Mesenchymal stem cell (in vitro differentiated cells and primary cell): ENCODE results near the gene PCSK2.

Experiments used
- DNase-seq: peaks from one replicate; pipeline ENCODE4 v3.0.0-alpha.2; 2013
- H2AFZ ChIP-seq: one replicate; pipeline ENCODE4 v1.6.1; 2013; ENCODE audit warnings: low read depth, mild to moderate bottlenecking, control low read depth, inconsistent platforms, low read length, moderate library complexity
- H2AK5ac ChIP-seq: 2 replicates; pipeline ENCODE4 v1.6.1; 2013; ENCODE audit warnings: low read length, moderate library complexity, mild to moderate bottlenecking, inconsistent platforms; ENCODE audit not compliant: severe bottlenecking
- H2BK120ac ChIP-seq: one replicate; pipeline ENCODE4 v1.6.1; 2013; ENCODE audit warnings: low read depth, mild to moderate bottlenecking, inconsistent platforms, low read length, moderate library complexity
- H2BK12ac ChIP-seq, 2 experiments: one replicate each; pipeline ENCODE4 v1.6.1; 2013; ENCODE audit warnings: inconsistent platforms in 2 of 2, low read length in 2 of 2, mild to moderate bottlenecking in 2 of 2, moderate library complexity in 2 of 2, control low read depth in 1 of 2
- H2BK15ac ChIP-seq: one replicate; pipeline ENCODE4 v1.6.1; 2013; ENCODE audit warnings: mild to moderate bottlenecking, low read depth, inconsistent platforms; ENCODE audit not compliant: poor library complexity, severe bottlenecking
- H2BK5ac ChIP-seq: 2 replicates; pipeline ENCODE4 v1.6.1; 2013; ENCODE audit warnings: low read depth, mild to moderate bottlenecking, low read length, control low read depth, inconsistent platforms; ENCODE audit not compliant: poor library complexity, severe bottlenecking
- H3K14ac ChIP-seq, 2 experiments: one replicate each; pipeline ENCODE4 v1.6.1; 2013; ENCODE audit warnings: inconsistent platforms in 2 of 2, low read length in 2 of 2, control low read depth in 1 of 2, mild to moderate bottlenecking in 1 of 2, moderate library complexity in 1 of 2
- H3K18ac ChIP-seq, 2 experiments: one replicate each; pipeline ENCODE4 v1.6.1; 2013; ENCODE audit warnings: inconsistent platforms in 2 of 2, low read length in 2 of 2, control low read depth in 1 of 2, low read depth in 1 of 2, mild to moderate bottlenecking in 1 of 2
- H3K23ac ChIP-seq, 2 experiments: one replicate each; pipeline ENCODE4 v1.6.1; 2013; ENCODE audit warnings: inconsistent platforms in 2 of 2, low read length in 2 of 2, mild to moderate bottlenecking in 2 of 2, moderate library complexity in 2 of 2, control low read depth in 1 of 2
- H3K27ac ChIP-seq: 2 replicates; pipeline ENCODE4 v1.5.1; 2013; ENCODE audit warnings: mild to moderate bottlenecking, moderate library complexity, low read length, control low read depth, inconsistent platforms; ENCODE audit not compliant: poor library complexity, severe bottlenecking
- H3K27me3 ChIP-seq, 2 experiments: 2 replicates each; pipeline versions ENCODE4 v1.6.1 to v1.7.0; 2013; ENCODE audit warnings: low read length in 2 of 2, mild to moderate bottlenecking in 2 of 2, moderate library complexity in 2 of 2, control low read depth in 1 of 2, inconsistent platforms in 1 of 2; ENCODE audit not compliant: control insufficient read depth in 1 of 2, insufficient read depth in 1 of 2
- H3K36me3 ChIP-seq, 2 experiments: 2 replicates each; pipeline versions ENCODE4 v1.6.1 to v1.7.0; 2013; ENCODE audit warnings: low read length in 2 of 2, control low read depth in 1 of 2, inconsistent platforms in 1 of 2, low read depth in 1 of 2, mild to moderate bottlenecking in 1 of 2; ENCODE audit not compliant: insufficient read depth in 2 of 2, control insufficient read depth in 1 of 2
- H3K4ac ChIP-seq, 2 experiments: one replicate each; pipeline ENCODE4 v1.6.1; 2013; ENCODE audit warnings: inconsistent platforms in 2 of 2, low read length in 2 of 2, mild to moderate bottlenecking in 2 of 2, moderate library complexity in 2 of 2, control low read depth in 1 of 2, low read depth in 1 of 2
- H3K4me1 ChIP-seq: 2 replicates; pipeline ENCODE4 v1.6.1; 2013; ENCODE audit warnings: low read depth, low read length, control low read depth; ENCODE audit not compliant: control insufficient read depth, insufficient read depth
- H3K4me2 ChIP-seq: 2 replicates; pipeline ENCODE4 v1.6.1; 2013; ENCODE audit warnings: low read length, mild to moderate bottlenecking, inconsistent platforms; ENCODE audit not compliant: poor library complexity, severe bottlenecking
- H3K4me3 ChIP-seq, 2 experiments: 2 replicates each; pipeline versions ENCODE4 v1.5.1 to v1.7.0; 2013; ENCODE audit warnings: low read length in 2 of 2, mild to moderate bottlenecking in 2 of 2, control low read depth in 1 of 2, low read depth in 1 of 2; ENCODE audit not compliant: insufficient read depth in 1 of 2
- H3K79me1 ChIP-seq: replicated peaks from 2 replicates; pipeline ENCODE4 v1.6.1; 2013; ENCODE audit warnings: mild to moderate bottlenecking, control low read depth, low read length, inconsistent platforms; ENCODE audit not compliant: poor library complexity, severe bottlenecking
- H3K9ac ChIP-seq: 2 replicates; pipeline ENCODE4 v1.7.0; 2013; ENCODE audit warnings: mild to moderate bottlenecking, low read length, moderate library complexity
- H3K9me3 ChIP-seq: 2 replicates; pipeline ENCODE4 v1.7.0; 2013; ENCODE audit warnings: mild to moderate bottlenecking, low read length; ENCODE audit not compliant: control insufficient read depth
- H4K8ac ChIP-seq: one replicate; pipeline ENCODE4 v1.6.1; 2013; ENCODE audit warnings: inconsistent platforms, mild to moderate bottlenecking, low read length, moderate library complexity
- H4K91ac ChIP-seq: one replicate; pipeline ENCODE4 v1.6.1; 2013; ENCODE audit warnings: mild to moderate bottlenecking, low read length, inconsistent platforms
- WGBS: methylation state at CpG from one replicate; pipeline ENCODE4 v1.1.7; 2013; ENCODE audit warnings: mixed read lengths; 5-methylcytosine and 5-hydroxymethylcytosine counted together

PCSK2 gene

DNA sequence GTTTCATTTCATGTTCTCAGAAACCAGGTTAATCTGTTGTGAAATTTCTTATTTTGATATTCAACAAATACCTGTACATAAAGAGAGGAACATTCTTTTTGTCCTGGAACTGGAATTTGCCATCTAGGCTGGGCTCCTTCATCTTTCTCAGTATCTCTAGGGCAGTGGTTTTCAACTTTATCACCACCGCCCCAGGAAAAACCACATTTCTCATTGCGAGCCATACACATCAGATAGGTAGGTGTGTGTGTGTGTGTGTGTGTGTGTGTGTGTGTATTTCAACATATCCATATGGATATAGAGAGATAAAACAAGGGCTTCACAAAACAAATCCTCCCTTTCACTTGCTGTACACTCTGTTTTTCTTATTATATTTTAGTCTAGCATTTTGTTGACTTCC, 280.2 kb downstream of the PCSK2 start:
- no peaks in the 10 kb centered on the region for H3K9me3 ChIP-seq
- peaks cover 6% of the 10 kb centered on the region for H3K4me1 ChIP-seq
- H3K4me3 ChIP-seq: no peak overlapping the region
- H4K8ac ChIP-seq: no peak overlapping the region
- H2BK5ac ChIP-seq: no peak overlapping the region
- no peaks in the 10 kb centered on the region for H3K79me1 ChIP-seq
- H2BK15ac ChIP-seq: no peak overlapping the region
- no peak overlapping the region for H3K18ac ChIP-seq
- H3K9ac ChIP-seq: no peak overlapping the region
- no peak overlapping the region for H3K27ac ChIP-seq
- no CpG with 5 or more reads among the region's 2 CpGs for WGBS
- no peak overlapping the region for H3K14ac ChIP-seq
- H2AK5ac ChIP-seq: no peak overlapping the region
- H3K27me3 ChIP-seq: peaks cover 0 to 24% of the 10 kb centered on the region in 2 experiments
- H3K4ac ChIP-seq: no peak overlapping the region
- H2BK120ac ChIP-seq: no peak overlapping the region
- H3K23ac ChIP-seq: no peak overlapping the region
- H2BK12ac ChIP-seq: no peak overlapping the region
- H3K4me2 ChIP-seq: no peak overlapping the region
- no peak for DNase-seq
- H2AFZ ChIP-seq: no peak overlapping the region
- peaks cover 0 to 4% of the 10 kb centered on the region in 2 experiments for H3K36me3 ChIP-seq
- H4K91ac ChIP-seq: no peak overlapping the region

DNA sequence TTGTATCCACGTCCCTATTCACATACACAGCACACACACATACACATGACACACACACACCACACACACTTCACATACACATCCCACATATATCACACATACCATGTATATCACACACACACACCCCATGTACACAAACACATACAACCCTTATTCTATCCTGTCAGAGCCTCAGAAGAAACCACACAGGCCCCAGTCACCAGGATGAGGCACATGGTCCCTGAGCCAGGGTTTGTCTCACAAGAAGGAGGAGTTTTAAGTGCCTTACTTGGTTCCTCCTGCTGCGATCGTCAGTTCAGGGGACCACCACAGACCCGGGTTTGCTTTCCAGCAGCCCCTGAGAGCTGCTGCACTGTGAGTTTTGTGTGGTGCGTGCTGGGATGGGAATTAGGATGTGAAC, 280.7 kb downstream of the PCSK2 start:
- DNase-seq: no peak
- Histone ChIP-seq H2BK120ac (no peak overlapping the region), H3K23ac (no peak overlapping the region), H2BK12ac (no peak overlapping the region), H3K36me3 (peaks cover 0 to 4% of the 10 kb centered on the region in 2 experiments), H3K4ac (no peak overlapping the region), H3K14ac (no peak overlapping the region), H2BK15ac (no peak overlapping the region), H3K18ac (no peak overlapping the region), H4K91ac (no peak overlapping the region), H3K4me2 (no peak overlapping the region), H3K4me1 (peaks cover 6% of the 10 kb centered on the region), H3K27ac (no peak overlapping the region), H2AK5ac (no peak overlapping the region), H4K8ac (no peak overlapping the region), H3K4me3 (no peak overlapping the region), H3K9ac (no peak overlapping the region), H2BK5ac (no peak overlapping the region), H3K9me3 (no peaks in the 10 kb centered on the region), H3K27me3 (peaks cover 0 to 19% of the 10 kb centered on the region in 2 experiments), H2AFZ (no peak overlapping the region), H3K79me1 (no peaks in the 10 kb centered on the region)
- 89% methylated on average over 5 of the region's 5 CpGs for WGBS

DNA sequence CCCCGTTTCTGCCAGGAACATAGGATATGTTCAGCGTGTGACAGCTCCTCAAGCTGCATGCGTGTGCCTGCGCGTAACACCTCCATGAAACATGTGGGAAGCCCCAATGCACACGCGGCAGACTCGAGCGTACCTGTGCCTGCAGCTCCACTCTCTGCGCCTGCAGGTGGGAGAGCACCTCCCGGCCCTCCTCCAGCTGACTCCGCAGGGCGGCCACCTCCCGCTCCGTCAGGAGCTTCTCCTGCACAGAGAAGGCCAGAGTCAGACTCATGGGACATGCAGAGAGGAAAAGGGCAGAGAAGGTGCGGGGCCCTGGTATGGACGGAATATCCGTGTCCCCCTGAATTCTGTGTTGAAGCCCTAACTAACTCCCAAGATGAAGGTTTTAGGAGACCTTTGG, 281.9 kb downstream of the PCSK2 start:
- WGBS: 97% methylated on average over 18 of the region's 18 CpGs
- Histone ChIP-seq H3K36me3 (peaks cover 0 to 10% of the 10 kb centered on the region in 2 experiments), H4K8ac (no peak overlapping the region), H2BK12ac (no peak overlapping the region), H3K79me1 (no peaks in the 10 kb centered on the region), H2AK5ac (no peak overlapping the region), H3K14ac (no peak overlapping the region), H3K9ac (no peak overlapping the region), H3K27me3 (peaks cover 0 to 8% of the 10 kb centered on the region in 2 experiments), H3K9me3 (no peaks in the 10 kb centered on the region), H3K4me3 (no peak overlapping the region), H2BK15ac (no peak overlapping the region), H2AFZ (no peak overlapping the region), H3K4ac (no peak overlapping the region), H3K4me1 (peaks cover 6% of the 10 kb centered on the region), H3K18ac (no peak overlapping the region), H4K91ac (no peak overlapping the region), H3K27ac (no peak overlapping the region), H2BK120ac (no peak overlapping the region), H3K4me2 (no peak overlapping the region), H2BK5ac (no peak overlapping the region), H3K23ac (no peak overlapping the region)
- no peak for DNase-seq

DNA sequence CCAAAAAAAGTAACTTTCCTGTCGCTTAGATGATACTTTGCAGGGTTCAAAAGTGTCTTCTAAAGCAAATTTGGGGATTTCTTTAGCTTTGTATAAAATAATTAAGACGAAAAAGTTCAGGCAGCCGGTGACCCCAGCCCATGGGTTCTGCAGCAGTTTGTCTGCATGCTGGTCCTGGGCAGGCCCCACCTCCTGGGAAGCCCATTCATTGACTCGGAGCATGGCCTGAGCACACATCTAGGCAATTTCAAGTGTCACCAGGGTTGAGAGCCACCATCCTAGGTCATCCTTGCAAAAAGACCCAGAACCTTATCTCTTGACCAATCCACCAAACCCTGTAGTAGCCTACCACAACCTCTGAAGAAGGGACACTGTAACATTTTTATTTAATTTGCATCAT, 283.7 kb downstream of the PCSK2 start:
- Histone ChIP-seq H2AFZ (no peak overlapping the region), H2AK5ac (no peak overlapping the region), H3K36me3 (peaks cover 0 to 12% of the 10 kb centered on the region in 2 experiments), H2BK15ac (no peak overlapping the region), H3K14ac (no peak overlapping the region), H4K91ac (no peak overlapping the region), H3K27ac (no peak overlapping the region), H2BK12ac (no peak overlapping the region), H3K18ac (no peak overlapping the region), H3K4me1 (peaks cover 1% of the 10 kb centered on the region), H3K79me1 (no peaks in the 10 kb centered on the region), H3K4me3 (no peak overlapping the region), H4K8ac (no peak overlapping the region), H3K4me2 (no peak overlapping the region), H3K9me3 (no peaks in the 10 kb centered on the region), H3K4ac (no peak overlapping the region), H3K27me3 (peaks cover 0 to 8% of the 10 kb centered on the region in 2 experiments), H2BK5ac (no peak overlapping the region), H3K9ac (no peak overlapping the region), H3K23ac (no peak overlapping the region), H2BK120ac (no peak overlapping the region)
- no peak for DNase-seq
- WGBS: 84% methylated on average over 4 of the region's 4 CpGs
